ENCODE data around the gene INSL3. TPM values are rescaled to one million over a fixed set of nuclear protein-coding genes. Genes with fewer than 3 reads are reported as not detected.

Gene INSL3
- total and polyA plus RNA-seq, 2 donors from 2014 or later: not detected

DNA sequence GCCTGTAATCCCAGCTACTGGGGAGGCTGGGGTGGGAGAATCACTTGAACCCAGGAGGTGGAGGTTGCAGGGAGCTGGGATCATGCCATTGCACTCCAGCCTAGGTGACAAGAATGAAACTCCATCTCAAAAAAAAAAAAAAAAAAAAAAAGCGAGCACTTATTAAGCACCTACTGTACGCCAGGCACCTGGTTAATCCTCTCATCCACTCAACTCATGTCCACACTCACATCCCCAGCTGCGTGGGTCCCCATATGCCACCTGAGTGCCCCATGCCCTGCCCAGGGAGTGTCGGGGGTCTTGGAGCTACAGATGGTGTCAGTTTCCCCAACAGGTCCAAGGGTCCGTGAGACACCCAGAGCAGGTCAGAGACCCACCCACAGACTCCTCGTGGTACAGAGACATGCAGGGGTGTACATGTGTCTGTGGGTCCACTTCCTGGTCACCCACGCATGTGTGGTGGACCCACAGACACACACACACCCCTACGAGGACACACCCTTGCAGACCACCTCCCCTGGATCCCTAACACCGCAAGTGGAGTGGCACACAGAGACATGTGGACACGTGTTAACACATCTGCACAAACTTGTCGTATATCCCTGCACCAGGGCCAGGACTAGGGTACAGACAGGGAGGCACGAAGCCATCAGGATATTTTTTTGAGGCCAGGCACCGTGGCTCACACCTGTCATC, 3.5 kb downstream of the INSL3 start:
- Histone ChIP-seq H3K36me3 (ENCODE audit: control insufficient read depth in 2 of 3, insufficient read depth in 3 of 3, low read length in 3 of 3) (no peaks in the 10 kb centered on the region), H3K9me3 (ENCODE audit: control insufficient read depth in 2 of 3, insufficient read depth in 1 of 3, low read length in 3 of 3) (no peaks in the 10 kb centered on the region)
- intact Hi-C loops (cut with DNase I): no loop called here

DNA sequence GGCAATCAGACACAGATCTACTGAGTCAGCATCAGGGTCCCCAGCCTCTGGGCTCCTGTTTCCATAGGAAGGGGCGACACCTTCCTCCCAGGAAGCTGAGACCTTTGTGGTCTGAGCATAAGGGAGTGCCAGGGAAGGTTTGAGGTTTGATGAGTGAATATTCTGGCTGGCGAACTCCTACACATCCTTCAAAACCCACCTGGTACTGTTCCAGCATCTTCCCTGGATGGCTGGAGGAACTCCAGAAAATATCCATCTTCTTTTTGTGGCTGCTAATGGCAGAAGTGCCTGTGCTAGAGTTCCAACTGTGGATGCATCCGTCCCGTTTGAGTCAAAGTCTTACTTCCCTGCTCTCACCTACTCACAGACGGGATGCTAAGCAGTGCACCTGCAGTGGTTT, 9.2 kb downstream of the INSL3 start:
- no peaks in the 10 kb centered on the region for H3K27me3 ChIP-seq (ENCODE audit: control insufficient read depth, insufficient read depth, low read length)
- H3K27ac ChIP-seq (ENCODE audit: low read depth in 2 of 2, low read length in 2 of 2): no peak overlapping the region
- H3K9ac ChIP-seq (ENCODE audit: low read length in 3 of 3): no peak overlapping the region
- no peak overlapping the region for H3K4me3 ChIP-seq (ENCODE audit: low read length in 3 of 3)
- DNase-seq: no peak
- no peak for FAIRE-seq
- TF ChIP-seq, protein P1, sequence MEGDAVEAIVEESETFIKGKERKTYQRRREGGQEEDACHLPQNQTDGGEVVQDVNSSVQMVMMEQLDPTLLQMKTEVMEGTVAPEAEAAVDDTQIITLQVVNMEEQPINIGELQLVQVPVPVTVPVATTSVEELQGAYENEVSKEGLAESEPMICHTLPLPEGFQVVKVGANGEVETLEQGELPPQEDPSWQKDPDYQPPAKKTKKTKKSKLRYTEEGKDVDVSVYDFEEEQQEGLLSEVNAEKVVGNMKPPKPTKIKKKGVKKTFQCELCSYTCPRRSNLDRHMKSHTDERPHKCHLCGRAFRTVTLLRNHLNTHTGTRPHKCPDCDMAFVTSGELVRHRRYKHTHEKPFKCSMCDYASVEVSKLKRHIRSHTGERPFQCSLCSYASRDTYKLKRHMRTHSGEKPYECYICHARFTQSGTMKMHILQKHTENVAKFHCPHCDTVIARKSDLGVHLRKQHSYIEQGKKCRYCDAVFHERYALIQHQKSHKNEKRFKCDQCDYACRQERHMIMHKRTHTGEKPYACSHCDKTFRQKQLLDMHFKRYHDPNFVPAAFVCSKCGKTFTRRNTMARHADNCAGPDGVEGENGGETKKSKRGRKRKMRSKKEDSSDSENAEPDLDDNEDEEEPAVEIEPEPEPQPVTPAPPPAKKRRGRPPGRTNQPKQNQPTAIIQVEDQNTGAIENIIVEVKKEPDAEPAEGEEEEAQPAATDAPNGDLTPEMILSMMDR (IDR thresholded peaks at IDR 0.05; ENCODE audit: borderline replicate concordance, extremely low read depth, insufficient read depth): no peak
- intact Hi-C loops (cut with DNase I): no loop called here
- H3K4me1 ChIP-seq (ENCODE audit: control insufficient read depth in 2 of 3, insufficient read depth in 2 of 3, low read depth in 1 of 3, low read length in 3 of 3): no peaks in the 10 kb centered on the region
- H3K36me3 ChIP-seq (ENCODE audit: control insufficient read depth in 2 of 3, insufficient read depth in 3 of 3, low read length in 3 of 3): no peaks in the 10 kb centered on the region
- H3K9me3 ChIP-seq (ENCODE audit: control insufficient read depth in 2 of 3, insufficient read depth in 1 of 3, low read length in 3 of 3): peaks cover 0 to 4% (median 0%) of the 10 kb centered on the region in 3 donors

More for the DNA sequence above, 3.5 kb downstream of the INSL3 start:
- no peak for FAIRE-seq
- H3K9ac ChIP-seq (ENCODE audit: low read length in 3 of 3): no peak overlapping the region
- H3K4me3 ChIP-seq (ENCODE audit: low read length in 3 of 3): no peak overlapping the region
- H3K27ac ChIP-seq (ENCODE audit: low read depth in 2 of 2, low read length in 2 of 2): no peak overlapping the region
- no peaks in the 10 kb centered on the region for H3K4me1 ChIP-seq (ENCODE audit: control insufficient read depth in 2 of 3, insufficient read depth in 2 of 3, low read depth in 1 of 3, low read length in 3 of 3)
- TF ChIP-seq, protein P1 (IDR thresholded peaks at IDR 0.05; ENCODE audit: borderline replicate concordance, extremely low read depth, insufficient read depth): no peak
- H3K27me3 ChIP-seq (ENCODE audit: control insufficient read depth, insufficient read depth, low read length): no peaks in the 10 kb centered on the region
- DNase-seq: no peak

DNA sequence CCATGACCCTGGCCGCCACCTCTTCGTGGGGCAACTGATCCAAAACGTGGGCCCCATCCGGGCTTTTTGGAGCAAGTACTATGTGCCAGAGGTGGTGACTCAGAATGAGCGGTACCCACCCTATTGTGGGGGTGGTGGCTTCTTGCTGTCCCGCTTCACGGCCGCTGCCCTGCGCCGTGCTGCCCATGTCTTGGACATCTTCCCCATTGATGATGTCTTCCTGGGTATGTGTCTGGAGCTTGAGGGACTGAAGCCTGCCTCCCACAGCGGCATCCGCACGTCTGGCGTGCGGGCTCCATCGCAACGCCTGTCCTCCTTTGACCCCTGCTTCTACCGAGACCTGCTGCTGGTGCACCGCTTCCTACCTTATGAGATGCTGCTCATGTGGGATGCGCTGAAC, 9.6 kb downstream of the INSL3 start:
- no peak overlapping the region for H3K9ac ChIP-seq (ENCODE audit: low read length in 3 of 3)
- no peaks in the 10 kb centered on the region for H3K36me3 ChIP-seq (ENCODE audit: control insufficient read depth in 2 of 3, insufficient read depth in 3 of 3, low read length in 3 of 3)
- FAIRE-seq (no peak), DNase-seq (no peak)
- intact Hi-C loops (cut with DNase I): no loop called here
- no peaks in the 10 kb centered on the region for H3K4me1 ChIP-seq (ENCODE audit: control insufficient read depth in 2 of 3, insufficient read depth in 2 of 3, low read depth in 1 of 3, low read length in 3 of 3)
- TF ChIP-seq, protein P1 (IDR thresholded peaks at IDR 0.05; ENCODE audit: borderline replicate concordance, extremely low read depth, insufficient read depth): no peak
- H3K9me3 ChIP-seq (ENCODE audit: control insufficient read depth in 2 of 3, insufficient read depth in 1 of 3, low read length in 3 of 3): peaks cover 0 to 4% (median 0%) of the 10 kb centered on the region in 3 donors
- H3K4me3 ChIP-seq (ENCODE audit: low read length in 3 of 3): no peak overlapping the region
- no peaks in the 10 kb centered on the region for H3K27me3 ChIP-seq (ENCODE audit: control insufficient read depth, insufficient read depth, low read length)
- no peak overlapping the region for H3K27ac ChIP-seq (ENCODE audit: low read depth in 2 of 2, low read length in 2 of 2)

All from kidney (tissue), 14 donors.